OCI-LY7 (cell line): ENCODE measurements around the gene ARX.

Source experiments
- CTCF ChIP-seq: fragments of 200-600 bp; sonication (generic); conservative IDR thresholded peaks from 2 replicates; pipeline ENCODE4 v1.5.1; 2014; ENCODE audit warnings: mild to moderate bottlenecking, antibody characterized with exemption, low read length, moderate library complexity, mixed read lengths
- EZH2phosphoT487 ChIP-seq: fragments of 200-600 bp; sonication (generic); IDR thresholded peaks from 2 replicates; pipeline ENCODE4 v1.6.1; 2018; ENCODE audit warnings: low read depth, borderline replicate concordance, mild to moderate bottlenecking, mixed run types, antibody characterized with exemption, low read length, moderate library complexity, mixed read lengths

- no peak for TF ChIP-seq CTCF
- no peak for TF ChIP-seq EZH2phosphoT487
Measured at GRCh38 chrX:24956828-24957227, 58.9 kb downstream of the ARX start.
